ENCODE measurements around the gene NDUFB5.

Gene NDUFB5

GRCh38 chr3:179604321-179605078 is at the start of gene NDUFB5, which contains the start of gene MRPL47:
Gene NDUFB5, plus strand, starts transcription at chr3:179604794. Its CDS starts 22 bp downstream, at chr3:179604816.
Gene MRPL47, minus strand, starts transcription at chr3:179604638. Its CDS starts 14 bp downstream, at chr3:179604624.
- DNase-seq: peak; percentile 94

- peak; percentile 48 for DNase-seq
These were observed 45.7 kb upstream of the NDUFB5 start for GRCh38 chr3:179558742-179559364.

DNA sequence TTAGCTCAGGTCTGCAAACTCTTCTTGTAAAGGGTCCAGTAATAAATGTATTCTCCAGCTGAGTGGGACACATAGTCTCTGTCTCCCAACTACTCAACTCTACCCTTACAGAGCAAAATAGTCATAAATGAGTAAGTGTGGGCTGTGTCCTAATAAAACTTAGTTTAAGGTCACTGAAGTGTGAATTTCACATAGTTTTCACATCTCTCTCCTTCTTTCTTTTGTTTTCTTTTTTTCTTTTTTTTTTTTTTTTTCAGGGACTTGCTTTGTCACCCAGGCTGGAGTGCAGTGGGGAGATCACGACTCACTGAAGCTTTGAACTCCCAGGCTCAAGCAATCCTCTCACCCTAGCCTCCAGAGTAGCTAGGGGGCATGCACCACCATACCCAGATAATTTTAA is 43.8 kb upstream of the NDUFB5 start:
- DNase-seq: no peak

- DNase-seq: peak; percentile 98
These were observed 41.9 kb upstream of the NDUFB5 start, which contains the start of gene ACTL6A for GRCh38 chr3:179562591-179563270. Gene ACTL6A, plus strand, starts transcription at chr3:179562926. Its CDS starts 167 bp downstream, at chr3:179563093.

GRCh38 chr3:179563271-179563783 is 41.3 kb upstream of the NDUFB5 start:
- DNase-seq: peak; percentile 59

DNA sequence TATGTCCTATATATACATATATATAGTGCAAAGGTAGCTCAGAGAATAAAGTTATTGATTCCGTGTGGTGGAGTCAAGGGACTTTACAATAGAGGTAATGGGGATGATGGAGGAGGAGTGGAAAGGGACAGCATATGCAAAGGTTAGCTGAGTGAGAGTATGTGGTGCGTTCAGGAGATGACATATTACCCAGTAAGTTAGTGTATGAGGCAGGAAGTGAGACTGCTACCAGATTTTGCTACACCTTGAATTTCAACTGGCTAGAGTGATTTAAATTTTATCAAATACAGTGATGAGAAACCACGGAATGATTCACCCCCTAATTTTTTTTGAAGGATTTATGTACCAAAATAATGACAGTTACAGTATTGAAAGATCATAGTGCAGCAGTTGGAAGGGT is 39.1 kb upstream of the NDUFB5 start:
- no peak for DNase-seq

DNA sequence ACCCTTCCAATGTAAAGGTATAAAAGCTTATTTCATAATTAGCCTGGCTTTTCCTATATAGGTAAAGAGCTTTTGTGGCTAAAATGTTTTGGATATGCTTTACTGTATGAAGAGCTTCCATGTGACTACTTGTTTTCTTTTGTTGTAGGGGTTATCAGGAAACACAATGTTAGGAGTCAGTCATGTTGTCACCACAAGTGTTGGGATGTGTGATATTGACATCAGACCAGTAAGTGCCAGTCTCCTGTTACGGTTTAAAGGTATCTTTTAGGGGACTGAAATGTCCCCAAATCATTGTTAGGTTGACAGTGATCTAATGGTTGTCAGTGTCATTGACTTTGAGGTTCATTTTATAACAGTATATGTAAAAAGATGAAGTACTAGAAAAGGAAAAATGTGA is 23.6 kb upstream of the NDUFB5 start:
- no peak for DNase-seq

DNA sequence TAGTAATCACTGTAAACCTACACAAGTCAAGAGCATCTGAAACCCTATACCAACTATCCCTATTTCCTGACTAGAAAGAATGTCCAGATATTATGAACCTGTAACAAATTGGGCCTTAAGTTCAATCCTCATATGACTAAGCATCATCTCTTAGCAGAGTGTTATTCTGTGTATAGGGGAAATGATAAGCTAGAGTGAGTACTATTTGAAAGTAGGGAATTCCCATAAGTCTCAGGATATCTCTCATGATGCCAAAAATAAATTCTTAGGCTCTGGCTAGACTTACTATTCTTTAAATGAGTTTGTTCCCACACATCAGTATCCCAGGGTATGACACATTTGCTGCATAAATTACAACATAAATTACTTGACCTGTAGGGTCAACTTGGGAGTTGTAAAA is 15.5 kb upstream of the NDUFB5 start:
- no peak for DNase-seq

DNA sequence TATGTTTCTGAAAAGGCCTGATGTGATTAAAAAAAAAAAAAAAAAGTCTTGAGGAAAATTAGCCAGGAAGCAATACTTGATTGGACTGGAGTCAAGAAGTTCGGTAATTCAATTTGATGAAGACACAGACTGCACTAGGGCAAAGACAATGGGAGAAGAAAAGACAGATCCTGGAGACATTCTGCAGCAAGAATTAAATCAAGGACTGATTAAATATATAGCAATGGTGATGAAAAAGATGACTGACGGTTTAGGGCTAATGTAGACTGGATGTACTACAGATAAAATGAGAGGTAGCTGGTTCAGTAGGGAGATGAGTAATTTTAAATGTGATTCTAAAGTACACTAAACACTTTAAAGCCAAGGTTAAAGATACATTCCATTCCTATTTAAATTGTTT is 13.9 kb upstream of the NDUFB5 start:
- DNase-seq: no peak

DNA sequence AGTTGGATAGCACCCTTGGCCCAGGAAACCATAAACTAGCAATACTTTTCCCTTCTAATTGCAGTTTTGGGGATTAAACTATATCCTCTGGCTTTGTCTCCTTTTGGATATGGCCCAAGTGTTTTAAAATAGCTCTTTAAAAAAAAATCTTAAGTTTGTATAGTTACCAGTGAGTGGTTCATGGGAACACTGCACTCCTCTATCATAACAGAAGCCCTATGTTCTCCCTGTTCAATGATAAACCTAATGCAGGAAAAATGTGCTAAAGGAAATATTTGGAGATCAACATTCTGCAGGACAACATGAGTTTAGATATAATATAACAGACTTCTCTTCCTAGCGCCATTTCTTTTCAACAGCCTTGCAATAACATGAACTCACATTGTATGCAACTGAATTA is 13.3 kb upstream of the NDUFB5 start:
- no peak for DNase-seq

DNA sequence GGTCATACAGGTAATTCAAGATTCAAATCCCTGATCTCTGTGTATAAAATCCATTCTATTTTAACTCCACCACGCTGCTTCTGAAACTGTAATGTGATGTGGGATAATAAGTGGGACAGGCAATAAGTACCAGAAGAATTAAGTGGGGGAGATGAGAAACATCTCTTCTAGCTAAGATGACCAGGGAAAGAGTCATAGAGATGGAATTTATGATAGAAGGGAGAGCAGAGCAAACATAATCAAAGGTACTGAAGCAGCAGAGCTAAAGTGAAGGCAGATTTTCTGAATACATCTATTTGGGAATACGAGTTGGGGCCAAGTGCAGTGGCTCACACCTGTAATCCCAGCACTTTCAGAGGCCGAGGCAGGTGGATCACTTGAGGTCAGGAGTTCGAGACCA is 5.1 kb upstream of the NDUFB5 start:
- DNase-seq: no peak

GRCh38 chr3:179603321-179603720 is 1.3 kb upstream of the NDUFB5 start:
- no peak for DNase-seq

- no peak for DNase-seq
These were observed 763 bp upstream of the NDUFB5 start for GRCh38 chr3:179603831-179604230.

GRCh38 chr3:179606534-179607085 is 2.0 kb downstream of the NDUFB5 start:
- no peak for DNase-seq

- no peak for DNase-seq
These were observed 4.5 kb downstream of the NDUFB5 start for GRCh38 chr3:179608931-179609720.

- DNase-seq: no peak
These were observed 5.5 kb downstream of the NDUFB5 start for GRCh38 chr3:179610066-179610465.

DNA sequence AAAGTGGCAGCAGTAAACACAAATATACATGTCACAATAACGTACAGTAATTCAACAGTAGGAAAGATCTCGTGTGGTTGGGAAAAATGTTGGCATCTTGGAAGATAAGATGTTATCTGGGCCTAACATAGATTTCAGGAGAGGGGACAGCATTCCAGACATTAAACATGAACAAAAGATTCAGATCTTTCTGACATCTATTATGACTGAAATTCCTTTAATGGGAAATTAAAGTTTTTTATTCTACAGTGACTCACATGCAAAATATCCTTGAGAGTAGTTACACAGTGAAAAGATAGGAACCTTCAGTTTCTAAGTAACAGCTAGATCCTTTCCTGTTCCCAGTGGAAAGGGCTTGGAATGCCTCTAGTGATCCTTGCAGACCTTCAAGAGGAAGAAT is 9.2 kb downstream of the NDUFB5 start:
- no peak for DNase-seq

GRCh38 chr3:179615458-179616173 is 11.0 kb downstream of the NDUFB5 start:
- no peak for DNase-seq

- DNase-seq: no peak
These were observed 17.4 kb downstream of the NDUFB5 start for GRCh38 chr3:179622023-179622422.

GRCh38 chr3:179624451-179624850 is 19.9 kb downstream of the NDUFB5 start:
- DNase-seq: no peak

DNA sequence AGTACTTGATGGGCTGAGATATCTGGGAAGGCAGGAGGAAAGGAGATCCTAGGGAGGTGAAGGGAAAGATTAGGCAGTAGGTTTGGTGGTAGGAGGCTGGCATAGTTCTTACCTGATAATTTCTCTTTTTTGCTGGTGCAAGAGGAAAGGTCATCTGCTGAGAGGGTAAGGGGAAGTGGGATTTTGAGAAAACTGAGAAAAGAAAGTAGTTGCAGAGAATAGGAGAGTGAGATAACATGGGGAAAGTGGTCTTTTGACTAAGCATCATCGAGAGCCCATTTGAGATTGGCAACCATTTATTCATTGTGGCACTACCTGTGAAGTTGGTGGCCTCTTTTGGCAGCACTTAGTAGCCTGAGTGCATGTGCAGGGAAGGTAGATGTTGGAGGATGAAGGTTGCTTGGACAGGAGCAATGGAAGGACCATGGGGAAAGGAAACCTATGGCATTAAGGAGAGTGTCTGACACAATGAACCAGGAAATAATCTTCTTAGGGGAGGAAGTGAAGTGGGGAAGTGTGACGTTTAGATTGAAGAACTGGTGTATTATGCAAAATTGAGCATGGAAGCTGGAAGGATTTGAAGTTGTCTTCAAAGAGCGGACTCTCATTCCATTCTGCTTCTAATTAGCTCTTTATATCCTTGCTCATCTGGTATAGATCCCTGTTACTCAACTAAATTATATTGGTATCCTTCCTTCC is 26.3 kb downstream of the NDUFB5 start:
- no peak for DNase-seq
